HepG2 (cell line): ENCODE measurements around the gene CALML4. TPM values are rescaled to one million over a fixed set of nuclear protein-coding genes. Genes with fewer than 3 reads are reported as not detected.
A peak's percentile ranks its signal among the peaks of the same experiment; 100 is the strongest.

Experiments used
- CAMTA2 ChIP-seq: sonication (generic); formaldehyde crosslinking; IDR thresholded peaks from 2 replicates; pipeline ENCODE4 v1.4.0; 2020; ENCODE audit warnings: mild to moderate bottlenecking, missing genetic modification reagents, borderline replicate concordance
- FOXO1 ChIP-seq: sonication (generic); formaldehyde crosslinking; IDR thresholded peaks from 2 replicates; pipeline ENCODE4 v1.4.0; 2020; ENCODE audit warnings: missing genetic modification reagents
- MAFK ChIP-seq, 2 experiments: IDR thresholded peaks in 1 of 2; conservative IDR thresholded peaks in 1 of 2; 2 replicates each; pipeline ENCODE4 v1.6.1; 2011; ENCODE audit warnings: improper control_type of control experiment in 2 of 2, low read length in 2 of 2
- MEIS2 ChIP-seq: sonication (generic); formaldehyde crosslinking; IDR thresholded peaks from 2 replicates; pipeline ENCODE4 v1.9.0; 2021; ENCODE audit warnings: mild to moderate bottlenecking, missing genetic modification reagents
- NBN ChIP-seq: fragments of 450-650 bp; conservative IDR thresholded peaks from 2 replicates; pipeline ENCODE4 v1.6.1; 2017
- SAFB2 ChIP-seq: sonication (generic); formaldehyde crosslinking; IDR thresholded peaks from 2 replicates; pipeline ENCODE4 v1.5.1; 2020; ENCODE audit warnings: missing genetic modification reagents, low read depth, mild to moderate bottlenecking, borderline replicate concordance
- SNAI1 ChIP-seq: sonication (generic); formaldehyde crosslinking; IDR thresholded peaks from 2 replicates; pipeline ENCODE4 v1.5.0; 2020; ENCODE audit warnings: mild to moderate bottlenecking, missing genetic modification reagents, borderline replicate concordance
- TCF7 ChIP-seq: sonication (generic); IDR thresholded peaks from 2 replicates; pipeline ENCODE4 v1.6.1; 2016; ENCODE audit warnings: antibody characterized with exemption, low read depth
- ZFYVE20 ChIP-seq: sonication (generic); formaldehyde crosslinking; IDR thresholded peaks from 2 replicates; pipeline ENCODE4 v1.8.0; 2023; ENCODE audit warnings: low read depth, mild to moderate bottlenecking, moderate library complexity, missing genetic modification reagents, borderline replicate concordance
- ZNF232 ChIP-seq: sonication (generic); formaldehyde crosslinking; IDR thresholded peaks from 2 replicates; pipeline ENCODE4 v1.4.0; 2020; ENCODE audit warnings: missing genetic modification reagents, borderline replicate concordance
- ZNF329 ChIP-seq: sonication (generic); formaldehyde crosslinking; IDR thresholded peaks from 2 replicates; pipeline ENCODE4 v1.9.0; 2021; ENCODE audit warnings: low read depth, mild to moderate bottlenecking, missing genetic modification reagents
- ZNF563 ChIP-seq: sonication (generic); formaldehyde crosslinking; IDR thresholded peaks from 2 replicates; pipeline ENCODE4 v1.8.0; 2022; ENCODE audit warnings: mild to moderate bottlenecking, moderate library complexity, missing genetic modification reagents
- ZNF761 ChIP-seq: sonication (generic); formaldehyde crosslinking; conservative IDR thresholded peaks from 2 replicates; pipeline ENCODE4 v1.4.0; 2020; ENCODE audit warnings: mild to moderate bottlenecking, missing genetic modification reagents
- ZSCAN21 ChIP-seq: sonication (generic); formaldehyde crosslinking; IDR thresholded peaks from 2 replicates; pipeline ENCODE4 v1.8.0; 2022; ENCODE audit warnings: mild to moderate bottlenecking, missing genetic modification reagents, moderate library complexity, borderline replicate concordance
- polyA plus RNA-seq, 8 experiments: library from polyadenylated mRNA; depleted of rRNA in 3 of 8; stranded (reverse) in 7 of 8; unstranded in 1 of 8; fragments of >200 nt; fragmentation: Illumina TruSeq in 4 of 8; extraction: Trizol in 4 of 8; gene quantifications; 2 replicates each; pipeline versions ENCODE4 v1.2.1 to v1.2.3, GENCODE V29; 2011 to 2016; ENCODE audit warnings: low read depth in 4 of 8, missing spikeins in 1 of 8, mixed read lengths in 1 of 8; ENCODE audit not compliant: insufficient read depth in 1 of 8
- total RNA-seq, 5 experiments: library from RNA; depleted of rRNA; stranded (reverse); fragments of >200 nt; fragmentation: Illumina TruSeq; extraction: Trizol; gene quantifications; 2 replicates each; pipeline ENCODE4 v1.2.3, GENCODE V29; 2016; ENCODE audit warnings: low read depth in 1 of 5
- TF ChIP-seq, protein P1 (sequence below): sonication (generic); formaldehyde crosslinking; conservative IDR thresholded peaks from 2 replicates; pipeline ENCODE4 v1.8.0; 2022; ENCODE audit warnings: mild to moderate bottlenecking, moderate library complexity, missing genetic modification reagents
- TF ChIP-seq, protein P2 (sequence below): sonication (generic); IDR thresholded peaks from 2 replicates; pipeline ENCODE4 v1.6.1; 2016; ENCODE audit warnings: low read depth, borderline replicate concordance
- TF ChIP-seq, protein P3 (sequence below): sonication (generic); formaldehyde crosslinking; IDR thresholded peaks from one replicate; pipeline ENCODE4 v1.5.1; 2020; ENCODE audit warnings: mild to moderate bottlenecking, missing genetic modification reagents; ENCODE audit errors: not compliant biosample characterization

CALML4 gene
- total and polyA plus RNA-seq, 2 of the 13 experiments (the other 11 are each of a cell fraction or from before 2014, with no cell fraction given) = 3.6 to 8.7 TPM

DNA sequence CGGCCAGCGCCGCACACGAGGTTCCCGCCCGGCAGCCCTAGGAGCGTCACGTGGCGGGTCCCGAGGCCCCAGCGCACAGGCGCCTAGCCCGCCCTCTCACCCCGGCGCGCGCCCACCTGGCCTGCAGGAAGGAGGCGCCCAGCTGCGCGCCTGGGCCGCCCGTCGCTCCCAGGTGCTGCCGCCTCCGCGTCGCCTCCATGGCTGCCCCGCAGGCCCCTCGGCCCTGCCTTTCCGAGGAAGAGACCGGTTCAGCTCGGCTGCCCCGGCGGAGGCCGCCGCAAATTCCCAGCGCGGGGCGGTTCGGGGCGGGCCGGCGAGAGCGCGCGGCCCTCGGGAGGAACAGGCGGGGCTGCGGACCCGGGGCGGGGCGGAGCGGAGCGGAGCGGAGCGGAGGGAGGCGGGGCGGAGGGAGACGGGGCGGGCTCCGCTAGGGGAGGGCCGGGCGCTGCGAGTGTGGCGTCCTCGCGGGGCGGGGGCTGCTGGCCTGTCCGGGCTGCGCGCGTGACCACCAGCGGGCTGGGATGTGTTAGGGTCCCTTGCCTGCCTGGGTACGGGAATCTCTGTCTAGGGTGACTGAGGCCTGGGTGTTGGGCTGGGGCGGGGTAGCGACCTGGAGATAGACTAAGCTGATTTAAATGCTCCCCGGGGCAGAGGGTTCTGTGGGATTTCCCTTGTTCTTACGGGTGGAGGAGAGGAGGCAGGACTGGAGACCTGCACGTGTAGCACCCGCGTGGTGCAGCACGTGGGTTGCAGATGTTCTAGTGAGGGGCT lies 24.4 kb upstream of the CALML4 start, which contains the start of gene CLN6 (continued):
- TF ChIP-seq ZNF329 (CRISPR knock-in tag) (0 out of 2 replicates have a peak, but pooled peaks have one; percentile 20), MAFK (conservative IDR thresholded peaks at IDR 0.05 in 1 of 2, IDR thresholded peaks at IDR 0.05 in 1 of 2; ENCODE audit: low read length in 2 of 2) (no peak), ZNF761 (peak; percentile 97), ZNF563 (peak; percentile 93), TCF7 (no peak), CAMTA2 (CRISPR knock-in tag) (peak; percentile 49; the same call in 1 of the 2 replicates), SNAI1 (0 out of 2 replicates have a peak, but pooled peaks have one; percentile 48), NBN (no peak), ZNF232 (CRISPR knock-in tag) (peak; percentile 84; the same call in 1 of the 2 replicates), SAFB2 (CRISPR knock-in tag) (peak; percentile 67), MEIS2 (peak; percentile 81), ZFYVE20 (CRISPR knock-in tag) (peak; percentile 85; the same call in 1 of the 2 replicates), FOXO1 (CRISPR knock-in tag) (peak; percentile 39; the same call in 1 of the 2 replicates), ZSCAN21 (CRISPR knock-in tag) (peak; percentile 91)
- TF ChIP-seq, protein P1, sequence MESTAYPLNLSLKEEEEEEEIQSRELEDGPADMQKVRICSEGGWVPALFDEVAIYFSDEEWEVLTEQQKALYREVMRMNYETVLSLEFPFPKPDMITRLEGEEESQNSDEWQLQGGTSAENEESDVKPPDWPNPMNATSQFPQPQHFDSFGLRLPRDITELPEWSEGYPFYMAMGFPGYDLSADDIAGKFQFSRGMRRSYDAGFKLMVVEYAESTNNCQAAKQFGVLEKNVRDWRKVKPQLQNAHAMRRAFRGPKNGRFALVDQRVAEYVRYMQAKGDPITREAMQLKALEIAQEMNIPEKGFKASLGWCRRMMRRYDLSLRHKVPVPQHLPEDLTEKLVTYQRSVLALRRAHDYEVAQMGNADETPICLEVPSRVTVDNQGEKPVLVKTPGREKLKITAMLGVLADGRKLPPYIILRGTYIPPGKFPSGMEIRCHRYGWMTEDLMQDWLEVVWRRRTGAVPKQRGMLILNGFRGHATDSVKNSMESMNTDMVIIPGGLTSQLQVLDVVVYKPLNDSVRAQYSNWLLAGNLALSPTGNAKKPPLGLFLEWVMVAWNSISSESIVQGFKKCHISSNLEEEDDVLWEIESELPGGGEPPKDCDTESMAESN (CRISPR knock-in tag) = no peak
- TF ChIP-seq, protein P2, sequence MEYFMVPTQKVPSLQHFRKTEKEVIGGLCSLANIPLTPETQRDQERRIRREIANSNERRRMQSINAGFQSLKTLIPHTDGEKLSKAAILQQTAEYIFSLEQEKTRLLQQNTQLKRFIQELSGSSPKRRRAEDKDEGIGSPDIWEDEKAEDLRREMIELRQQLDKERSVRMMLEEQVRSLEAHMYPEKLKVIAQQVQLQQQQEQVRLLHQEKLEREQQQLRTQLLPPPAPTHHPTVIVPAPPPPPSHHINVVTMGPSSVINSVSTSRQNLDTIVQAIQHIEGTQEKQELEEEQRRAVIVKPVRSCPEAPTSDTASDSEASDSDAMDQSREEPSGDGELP = peak; percentile 19; the same call in 1 of the 2 replicates
- TF ChIP-seq, protein P3, sequence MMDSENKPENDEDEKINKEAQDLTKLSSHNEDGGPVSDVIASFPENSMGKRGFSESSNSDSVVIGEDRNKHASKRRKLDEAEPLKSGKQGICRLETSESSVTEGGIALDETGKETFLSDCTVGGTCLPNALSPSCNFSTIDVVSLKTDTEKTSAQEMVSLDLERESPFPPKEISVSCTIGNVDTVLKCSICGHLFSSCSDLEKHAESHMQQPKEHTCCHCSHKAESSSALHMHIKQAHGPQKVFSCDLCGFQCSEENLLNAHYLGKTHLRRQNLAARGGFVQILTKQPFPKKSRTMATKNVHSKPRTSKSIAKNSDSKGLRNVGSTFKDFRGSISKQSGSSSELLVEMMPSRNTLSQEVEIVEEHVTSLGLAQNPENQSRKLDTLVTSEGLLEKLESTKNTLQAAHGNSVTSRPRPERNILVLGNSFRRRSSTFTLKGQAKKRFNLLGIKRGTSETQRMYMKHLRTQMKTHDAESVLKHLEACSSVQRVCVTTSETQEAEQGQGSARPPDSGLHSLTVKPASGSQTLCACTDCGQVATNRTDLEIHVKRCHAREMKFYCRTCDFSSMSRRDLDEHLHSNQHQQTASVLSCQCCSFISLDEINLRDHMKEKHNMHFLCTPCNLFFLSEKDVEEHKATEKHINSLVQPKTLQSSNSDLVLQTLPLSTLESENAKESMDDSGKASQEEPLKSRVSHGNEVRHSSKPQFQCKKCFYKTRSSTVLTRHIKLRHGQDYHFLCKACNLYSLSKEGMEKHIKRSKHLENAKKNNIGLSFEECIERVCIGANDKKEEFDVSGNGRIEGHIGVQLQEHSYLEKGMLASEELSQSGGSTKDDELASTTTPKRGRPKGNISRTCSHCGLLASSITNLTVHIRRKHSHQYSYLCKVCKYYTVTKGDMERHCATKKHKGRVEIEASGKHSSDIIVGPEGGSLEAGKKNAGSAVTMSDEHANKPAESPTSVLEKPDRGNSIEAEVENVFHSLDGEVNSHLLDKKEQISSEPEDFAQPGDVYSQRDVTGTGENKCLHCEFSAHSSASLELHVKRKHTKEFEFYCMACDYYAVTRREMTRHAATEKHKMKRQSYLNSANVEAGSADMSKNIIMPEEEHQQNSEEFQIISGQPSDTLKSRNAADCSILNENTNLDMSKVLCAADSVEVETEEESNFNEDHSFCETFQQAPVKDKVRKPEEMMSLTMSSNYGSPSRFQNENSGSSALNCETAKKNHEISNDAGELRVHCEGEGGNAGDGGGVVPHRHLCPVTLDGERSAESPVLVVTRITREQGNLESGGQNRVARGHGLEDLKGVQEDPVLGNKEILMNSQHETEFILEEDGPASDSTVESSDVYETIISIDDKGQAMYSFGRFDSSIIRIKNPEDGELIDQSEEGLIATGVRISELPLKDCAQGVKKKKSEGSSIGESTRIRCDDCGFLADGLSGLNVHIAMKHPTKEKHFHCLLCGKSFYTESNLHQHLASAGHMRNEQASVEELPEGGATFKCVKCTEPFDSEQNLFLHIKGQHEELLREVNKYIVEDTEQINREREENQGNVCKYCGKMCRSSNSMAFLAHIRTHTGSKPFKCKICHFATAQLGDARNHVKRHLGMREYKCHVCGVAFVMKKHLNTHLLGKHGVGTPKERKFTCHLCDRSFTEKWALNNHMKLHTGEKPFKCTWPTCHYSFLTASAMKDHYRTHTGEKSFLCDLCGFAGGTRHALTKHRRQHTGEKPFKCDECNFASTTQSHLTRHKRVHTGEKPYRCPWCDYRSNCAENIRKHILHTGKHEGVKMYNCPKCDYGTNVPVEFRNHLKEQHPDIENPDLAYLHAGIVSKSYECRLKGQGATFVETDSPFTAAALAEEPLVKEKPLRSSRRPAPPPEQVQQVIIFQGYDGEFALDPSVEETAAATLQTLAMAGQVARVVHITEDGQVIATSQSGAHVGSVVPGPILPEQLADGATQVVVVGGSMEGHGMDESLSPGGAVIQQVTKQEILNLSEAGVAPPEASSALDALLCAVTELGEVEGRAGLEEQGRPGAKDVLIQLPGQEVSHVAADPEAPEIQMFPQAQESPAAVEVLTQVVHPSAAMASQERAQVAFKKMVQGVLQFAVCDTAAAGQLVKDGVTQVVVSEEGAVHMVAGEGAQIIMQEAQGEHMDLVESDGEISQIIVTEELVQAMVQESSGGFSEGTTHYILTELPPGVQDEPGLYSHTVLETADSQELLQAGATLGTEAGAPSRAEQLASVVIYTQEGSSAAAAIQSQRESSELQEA (CRISPR knock-in tag) = no peak
